MCF 10A (cell line): ENCODE measurements around the gene PITPNM2. TPM values are rescaled to one million over a fixed set of nuclear protein-coding genes. Genes with fewer than 3 reads are reported as not detected.

Experiments used
- BruUV-seq: library from RNA; stranded (reverse); fragments of 400-500 nt; replicated peaks from 2 replicates; lab custom pipeline; 2021; lab: Mats Ljungman, UMichigan
- CTCF ChIA-PET: fragments of 300-600 bp; sonication (Branson Sonifier 250); formaldehyde crosslinking; extraction: SDS; loops from one replicate; lab custom pipeline; 2021; ENCODE audit warnings: antibody characterized with exemption, inconsistent platforms; lab: Yijun Ruan, JAX
- POLR2A ChIA-PET: fragments of 300-600, 350-650 bp; sonication (Branson Sonifier 250); formaldehyde crosslinking; extraction: SDS; loops from one replicate; lab custom pipeline; 2020; ENCODE audit warnings: antibody characterized with exemption, inconsistent platforms; lab: Yijun Ruan, JAX
- DNase-seq: peaks from one replicate; pipeline ENCODE4 v3.0.0-alpha.2; 2018; ENCODE audit not compliant: unreplicated experiment
- H3K27ac Mint-ChIP-seq: one replicate; pipeline ENCODE4 v1.8.0; 2022; ENCODE audit warnings: mild to moderate bottlenecking, low read depth, mixed read lengths; ENCODE audit not compliant: unreplicated experiment
- H3K27me3 Mint-ChIP-seq: one replicate; pipeline ENCODE4 v1.8.0; 2022; ENCODE audit warnings: mixed read lengths; ENCODE audit not compliant: insufficient read depth, unreplicated experiment
- H3K36me3 Mint-ChIP-seq: one replicate; pipeline ENCODE4 v1.8.0; 2022; ENCODE audit warnings: mild to moderate bottlenecking, moderate library complexity, mixed read lengths; ENCODE audit not compliant: insufficient read depth, unreplicated experiment
- H3K4me1 Mint-ChIP-seq: one replicate; pipeline ENCODE4 v1.8.0; 2022; ENCODE audit warnings: mixed read lengths; ENCODE audit not compliant: insufficient read depth, unreplicated experiment
- H3K4me3 Mint-ChIP-seq: one replicate; pipeline ENCODE4 v1.8.0; 2022; ENCODE audit warnings: mild to moderate bottlenecking, moderate library complexity, mixed read lengths; ENCODE audit not compliant: unreplicated experiment
- H3K9me3 Mint-ChIP-seq: one replicate; pipeline ENCODE4 v1.8.0; 2022; ENCODE audit warnings: mixed read lengths; ENCODE audit not compliant: unreplicated experiment
- CTCF ChIP-seq: fragments of 200-600 bp; IDR thresholded peaks from one replicate; pipeline ENCODE4 v1.8.0; 2022; ENCODE audit warnings: antibody characterized with exemption, mild to moderate bottlenecking; ENCODE audit not compliant: unreplicated experiment
- intact Hi-C: fragments of 100-400 bp; cut with micrococcal nuclease; formaldehyde crosslinking; loops from 2 replicates; pipeline ENCODE4 v1.14.1; 2022
- total RNA-seq: library from RNA; stranded (reverse); gene quantifications from 2 replicates; pipeline ENCODE4 v1.2.3, GENCODE V29; 2022

Gene PITPNM2
- total RNA-seq, 1 experiment from 2014 or later: 7.2 TPM

- CTCF ChIA-PET: interaction anchor here (0.7 to 1.0 kb wide), 3 partner anchors 21 to 433 kb away, joined by 3 to 4 read pairs (median 3); no protein-coding TSS in a partner anchor
- no TSS peak for BruUV-seq
- H3K27ac Mint-ChIP-seq: peak overlapping the region; percentile 14
- H3K4me3 Mint-ChIP-seq: peak overlapping the region; percentile 57
- H3K4me1 Mint-ChIP-seq: no peaks in the 10 kb centered on the region
- no peak for TF ChIP-seq CTCF
- intact Hi-C loops: loop anchor here (5.0 kb wide), 1 partner anchor 168 kb away; the partner anchor contains the start of gene ARL6IP4
- DNase-seq: no peak
- POLR2A ChIA-PET: interaction anchor here (0.6 to 1.3 kb wide), 5 partner anchors 11 to 201 kb away, joined by 3 read pairs; partner anchors contain the start of gene ARL6IP4
- H3K9me3 Mint-ChIP-seq: no peaks in the 10 kb centered on the region
- H3K36me3 Mint-ChIP-seq: peaks cover 4% of the 10 kb centered on the region
- H3K27me3 Mint-ChIP-seq: no peaks in the 10 kb centered on the region
These were observed 581 bp downstream of the PITPNM2 start for GRCh38 chr12:123150275-123150743.

GRCh38 chr12:123149501-123150274 lies 1.2 kb downstream of the PITPNM2 start:
- no peak for TF ChIP-seq CTCF
- intact Hi-C loops: loop anchor here (5.0 kb wide), 1 partner anchor 167 kb away; the partner anchor contains the start of gene ARL6IP4
- TSS peak; percentile 23 for BruUV-seq
- Mint-ChIP-seq H3K36me3 (peaks cover 4% of the 10 kb centered on the region), H3K4me3 (peak overlapping the region; percentile 57), H3K27ac (peak overlapping the region; percentile 14), H3K27me3 (no peaks in the 10 kb centered on the region), H3K9me3 (no peaks in the 10 kb centered on the region), H3K4me1 (no peaks in the 10 kb centered on the region)
- POLR2A ChIA-PET: interaction anchor here (0.7 kb wide), 1 partner anchor 288 kb away, joined by 3 read pairs; no protein-coding TSS in a partner anchor
- CTCF ChIA-PET: interaction anchor here (0.6 to 1.1 kb wide), 6 partner anchors 15 to 434 kb away, joined by 3 to 4 read pairs (median 3); partner anchors contain the start of gene OGFOD2
- no peak for DNase-seq

- H3K4me1 Mint-ChIP-seq: no peaks in the 10 kb centered on the region
- no TSS peak for BruUV-seq
- peak overlapping the region; percentile 57 for H3K4me3 Mint-ChIP-seq
- H3K27ac Mint-ChIP-seq: peak overlapping the region; percentile 14
- ChIA-PET CTCF (interaction anchor here (0.6 to 1.4 kb wide), 6 partner anchors 14 to 334 kb away, joined by 3 to 4 read pairs (median 3); partner anchors contain the start of gene OGFOD2), POLR2A (interaction anchor here (0.7 kb wide), 1 partner anchor 287 kb away, joined by 3 read pairs; no protein-coding TSS in a partner anchor)
- DNase-seq: no peak
- H3K27me3 Mint-ChIP-seq: no peaks in the 10 kb centered on the region
- no peak for TF ChIP-seq CTCF
- H3K9me3 Mint-ChIP-seq: no peaks in the 10 kb centered on the region
- intact Hi-C loops: no loop called here
- peaks cover 4% of the 10 kb centered on the region for H3K36me3 Mint-ChIP-seq
These were observed 1.8 kb downstream of the PITPNM2 start for GRCh38 chr12:123149088-123149487.

GRCh38 chr12:123148655-123149054 lies 2.2 kb downstream of the PITPNM2 start:
- H3K27me3 Mint-ChIP-seq: no peaks in the 10 kb centered on the region
- H3K4me1 Mint-ChIP-seq: no peaks in the 10 kb centered on the region
- intact Hi-C loops: no loop called here
- POLR2A ChIA-PET: no interaction called here
- peak overlapping the region; percentile 57 for H3K4me3 Mint-ChIP-seq
- H3K27ac Mint-ChIP-seq: no peak overlapping the region
- H3K9me3 Mint-ChIP-seq: no peaks in the 10 kb centered on the region
- no TSS peak for BruUV-seq
- peaks cover 4% of the 10 kb centered on the region for H3K36me3 Mint-ChIP-seq
- CTCF ChIA-PET: interaction anchor here (0.6 to 1.4 kb wide), 4 partner anchors 14 to 455 kb away, joined by 3 to 6 read pairs (median 3); no protein-coding TSS in a partner anchor
- no peak for DNase-seq
- TF ChIP-seq CTCF: no peak
